NCI-H2107 treated with DMSO at 0.1 percent for 48 hours (cell line): ENCODE data around the gene SNPH.

Experiments
- DNase-seq: peaks from one replicate; lab custom pipeline; 2025; ENCODE audit not compliant: unreplicated experiment; lab: John Stamatoyannopoulos, UW

The SNPH gene

DNA sequence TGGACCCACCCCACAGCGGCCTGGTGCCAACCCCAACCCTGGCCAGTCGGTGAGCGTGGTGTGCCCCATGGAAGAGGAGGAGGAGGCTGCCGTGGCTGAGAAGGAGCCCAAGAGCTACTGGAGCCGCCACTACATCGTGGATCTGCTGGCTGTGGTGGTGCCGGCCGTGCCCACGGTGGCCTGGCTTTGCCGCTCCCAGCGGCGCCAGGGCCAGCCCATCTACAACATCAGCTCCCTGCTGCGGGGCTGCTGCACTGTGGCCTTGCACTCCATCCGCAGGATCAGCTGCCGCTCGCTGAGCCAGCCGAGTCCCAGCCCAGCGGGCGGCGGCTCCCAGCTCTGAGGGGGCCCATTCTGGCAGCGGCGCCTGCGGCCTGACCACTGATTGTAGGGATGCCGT lies 39.6 kb downstream of the SNPH start:
- no peak for DNase-seq

DNA sequence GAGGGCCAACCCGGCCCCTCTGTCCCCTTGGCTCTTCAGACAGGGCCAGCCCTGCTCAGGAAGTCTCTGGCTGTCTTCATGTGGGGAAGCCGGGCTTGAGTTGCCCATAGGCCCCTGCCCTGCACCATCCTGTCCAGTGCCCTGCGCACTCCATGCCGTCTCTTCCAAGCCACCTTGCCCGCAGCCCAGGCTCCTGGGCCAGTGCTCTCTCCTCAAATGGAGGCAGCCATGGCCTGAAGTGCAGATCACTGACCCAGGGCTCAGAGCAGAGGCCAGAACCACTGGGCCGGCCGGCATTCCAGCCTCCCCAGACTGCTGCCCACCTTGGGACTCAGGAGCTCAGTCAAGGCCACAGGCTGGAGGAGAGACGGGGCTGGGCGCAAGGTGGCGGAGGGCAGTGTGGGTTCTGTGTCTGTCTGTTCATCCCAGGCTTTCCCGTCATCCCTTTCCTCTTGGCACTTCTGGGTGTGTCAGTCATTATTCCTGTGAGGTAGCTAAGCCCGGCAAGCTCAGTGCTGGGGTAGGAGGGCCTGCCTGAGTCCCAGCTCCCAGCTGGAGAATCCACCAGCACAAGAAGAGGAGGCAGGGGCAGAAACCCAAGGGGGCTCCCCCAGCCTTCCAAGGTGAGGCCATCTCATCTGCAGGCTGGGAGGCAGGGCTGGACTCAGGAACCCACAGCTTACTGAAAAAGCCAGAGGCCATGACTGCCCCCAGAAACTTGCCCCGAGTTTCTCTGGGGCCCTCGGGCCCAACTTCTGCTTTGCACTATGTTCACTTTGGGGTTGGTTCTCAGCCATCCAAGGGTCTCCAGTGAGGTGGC lies 40.4 kb downstream of the SNPH start:
- DNase-seq, result no peak

- no peak for DNase-seq
These were observed 41.1 kb downstream of the SNPH start for GRCh38 chr20:1307171-1307570.

- DNase-seq, result no peak
These were observed 41.5 kb downstream of the SNPH start for GRCh38 chr20:1307571-1307971.

DNA sequence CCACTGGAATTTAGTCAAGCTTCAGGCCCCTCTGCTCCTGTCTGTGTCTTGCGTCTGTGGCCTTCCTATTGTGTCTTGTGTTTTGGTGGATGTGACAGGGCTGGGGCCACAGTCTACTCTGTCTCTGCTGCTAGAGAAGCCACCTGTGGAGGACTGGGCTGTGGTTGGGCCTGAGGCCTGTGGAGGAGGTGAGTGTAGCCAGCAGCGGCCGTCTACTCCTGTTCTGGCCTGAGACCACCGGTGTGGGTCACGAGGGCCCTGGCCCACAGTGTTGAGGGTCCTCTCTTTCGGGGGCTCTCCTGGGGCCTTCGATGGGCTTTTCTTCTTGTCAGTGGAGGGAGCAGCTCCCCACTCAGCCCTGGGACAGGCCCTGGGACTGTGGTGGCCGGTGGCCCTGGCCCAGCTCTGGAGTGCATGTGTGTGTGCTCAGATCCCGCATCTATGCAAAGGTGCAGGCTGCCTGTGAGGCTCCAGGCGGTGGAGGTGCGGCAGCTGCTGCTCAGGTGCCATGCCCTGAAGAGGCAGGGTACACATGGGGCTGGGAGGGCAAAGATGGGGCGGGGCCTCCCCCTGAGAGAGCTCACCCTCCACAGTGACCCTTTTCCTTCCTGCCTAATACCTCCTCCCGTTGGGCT lies 42.1 kb downstream of the SNPH start:
- no peak for DNase-seq

GRCh38 chr20:1308702-1309095 lies 42.6 kb downstream of the SNPH start:
- DNase-seq, result no peak

GRCh38 chr20:1309439-1309847 lies 43.3 kb downstream of the SNPH start:
- DNase-seq, result no peak

- DNase-seq, result no peak
These were observed 44.0 kb downstream of the SNPH start for GRCh38 chr20:1310071-1310470.

- DNase-seq, result no peak
These were observed 44.6 kb downstream of the SNPH start for GRCh38 chr20:1310506-1311190.

GRCh38 chr20:1312308-1312707 lies 46.2 kb downstream of the SNPH start:
- DNase-seq, result no peak

- DNase-seq, result no peak
These were observed 46.8 kb downstream of the SNPH start for GRCh38 chr20:1312904-1313235.

DNA sequence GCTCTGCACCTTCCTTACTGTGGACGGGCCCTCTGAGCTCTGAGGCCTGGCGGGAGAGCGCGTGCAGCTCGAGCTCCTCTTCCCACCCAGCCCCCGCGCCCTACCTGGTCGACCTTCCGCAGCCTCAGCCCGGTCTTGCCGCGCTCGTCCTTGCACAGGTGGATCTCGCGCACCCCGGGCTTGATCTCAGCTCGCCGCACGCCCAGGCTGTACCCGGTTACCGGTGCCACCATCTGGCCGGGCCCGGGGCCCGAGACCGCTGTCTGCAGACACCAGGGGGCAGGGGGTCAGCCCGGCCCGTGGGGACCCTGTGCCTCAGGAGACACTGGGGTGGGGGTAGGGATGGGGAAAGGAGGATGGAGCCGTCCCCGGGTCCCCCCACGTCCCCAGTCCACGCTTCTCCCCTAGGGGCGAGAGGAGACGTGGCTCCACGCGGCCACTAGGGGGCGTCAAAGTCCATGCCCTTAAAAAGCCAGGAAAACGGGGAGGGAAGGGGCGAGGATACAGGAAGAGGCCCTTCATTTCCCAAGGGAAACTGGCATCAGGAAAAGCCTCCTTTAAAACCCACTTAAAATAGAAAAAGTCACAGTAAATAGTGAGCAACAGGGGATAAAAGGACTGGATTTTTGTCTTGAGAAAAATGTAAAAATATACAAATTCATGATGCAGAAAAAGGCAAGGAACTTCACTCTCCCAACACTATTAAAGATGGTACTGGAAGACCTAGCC lies 47.3 kb downstream of the SNPH start:
- peak; percentile 26 for DNase-seq

DNA sequence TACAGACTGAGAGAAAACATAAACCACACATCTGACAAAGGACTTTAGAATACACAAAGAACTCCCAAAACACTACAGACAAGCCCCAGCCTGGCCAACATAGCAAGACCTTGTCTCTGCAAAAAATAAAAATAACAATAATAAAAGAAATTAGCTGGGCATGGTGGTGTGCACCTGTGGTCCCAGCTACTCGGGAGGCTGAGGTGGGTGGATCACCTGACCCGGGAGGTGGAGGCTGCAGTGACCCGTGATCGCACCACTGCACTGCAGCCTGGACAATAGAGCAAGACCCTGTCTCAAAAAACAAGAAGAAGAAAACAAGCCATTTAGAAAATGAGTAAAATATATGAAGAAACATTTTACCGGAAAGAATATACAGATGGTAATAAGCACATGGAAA lies 49.7 kb downstream of the SNPH start:
- no peak for DNase-seq

GRCh38 chr20:1317545-1318255 lies 51.6 kb downstream of the SNPH start:
- DNase-seq, result no peak

DNA sequence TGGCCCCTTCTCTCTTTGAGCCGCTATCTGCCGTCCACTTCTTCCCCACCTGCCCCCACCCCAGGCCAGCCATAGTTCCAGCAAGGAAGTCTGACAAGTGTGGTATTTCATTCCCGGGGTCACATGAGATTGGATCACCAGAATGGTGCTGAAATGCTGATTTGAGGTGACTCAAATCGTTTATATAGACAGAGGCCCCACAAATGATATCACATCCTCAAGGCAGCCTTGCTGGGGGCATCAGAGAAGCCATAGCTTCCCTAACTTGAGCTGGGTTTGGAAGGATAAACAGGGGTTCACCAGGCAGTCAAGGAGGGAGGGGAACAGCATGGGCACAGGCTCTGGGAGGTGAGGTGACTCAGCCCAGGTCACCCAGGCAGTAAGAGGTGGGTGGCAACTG lies 53.0 kb downstream of the SNPH start:
- no peak for DNase-seq

GRCh38 chr20:1319462-1319861 lies 53.4 kb downstream of the SNPH start:
- no peak for DNase-seq

DNA sequence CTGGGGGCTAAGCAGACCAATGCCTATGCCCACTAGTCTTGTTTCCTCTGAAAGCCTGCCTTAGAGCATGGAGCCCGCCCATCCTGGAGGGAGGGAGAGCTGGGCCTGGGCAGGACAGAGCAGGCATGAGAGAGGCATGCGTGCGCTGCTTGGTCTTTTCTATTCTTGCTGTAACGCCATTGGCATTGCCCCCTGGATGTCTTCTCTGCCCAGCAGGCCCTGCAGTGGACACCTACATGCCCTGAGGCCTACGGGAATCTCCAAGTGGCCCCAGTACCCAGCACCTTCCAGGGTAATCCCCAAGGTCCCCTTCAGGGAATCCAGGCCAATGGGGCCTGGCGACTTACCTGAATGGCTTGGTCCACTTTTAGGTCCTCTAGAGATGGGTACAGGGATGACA lies 53.9 kb downstream of the SNPH start:
- no peak for DNase-seq

- no peak for DNase-seq
These were observed 55.0 kb downstream of the SNPH start for GRCh38 chr20:1320902-1321653.

DNA sequence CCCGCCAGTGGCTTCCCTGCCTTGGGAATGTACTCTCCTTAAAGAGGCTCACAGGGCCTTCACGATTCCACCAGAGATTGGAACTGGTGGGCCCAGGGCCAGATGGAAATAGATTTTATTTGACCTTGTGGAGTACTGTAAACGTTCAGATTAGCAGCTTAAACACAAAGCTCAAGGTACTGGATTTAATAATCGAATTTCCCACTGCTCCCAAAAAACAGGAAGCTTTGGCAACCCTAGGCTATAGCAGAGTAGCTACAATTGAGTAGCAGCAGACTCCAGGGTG lies 55.5 kb downstream of the SNPH start:
- DNase-seq, result no peak

DNA sequence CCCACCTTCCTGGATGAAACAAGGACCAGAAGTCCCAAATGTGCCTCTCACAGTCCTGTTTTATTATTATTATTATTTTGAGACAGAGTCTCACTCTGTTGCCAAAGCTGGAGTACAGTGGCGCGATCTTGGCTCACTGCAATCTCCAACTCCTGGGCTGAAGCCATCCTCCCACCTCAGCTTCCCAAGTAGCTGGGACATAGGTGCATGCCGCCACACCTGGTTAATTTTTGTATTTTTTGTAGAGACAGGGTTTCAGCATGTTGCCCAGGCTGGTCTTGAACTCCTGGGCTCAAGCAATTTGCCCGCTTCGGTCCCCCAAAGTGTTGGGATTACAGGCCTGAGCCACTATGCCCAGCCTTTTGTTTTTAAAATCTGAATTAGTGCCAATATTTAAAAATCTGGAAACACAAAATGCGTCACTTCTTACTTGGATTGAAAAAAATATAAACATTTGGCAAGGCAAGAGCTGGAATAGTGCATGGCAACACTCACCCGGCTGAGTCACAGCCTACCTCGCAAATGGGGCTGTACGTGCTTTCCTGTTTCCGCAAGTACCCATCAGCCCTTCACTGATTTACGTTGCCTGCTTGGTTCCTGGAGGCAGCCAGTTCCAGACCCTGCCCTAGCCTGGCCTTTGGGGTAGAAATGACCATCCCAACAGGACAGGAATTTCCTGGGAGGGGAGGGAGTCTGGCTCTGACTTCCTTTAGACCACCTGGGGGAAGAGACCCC lies 56.6 kb downstream of the SNPH start:
- no peak for DNase-seq
